Measurements from ENCODE around the gene CA4.

The CA4 gene

DNA sequence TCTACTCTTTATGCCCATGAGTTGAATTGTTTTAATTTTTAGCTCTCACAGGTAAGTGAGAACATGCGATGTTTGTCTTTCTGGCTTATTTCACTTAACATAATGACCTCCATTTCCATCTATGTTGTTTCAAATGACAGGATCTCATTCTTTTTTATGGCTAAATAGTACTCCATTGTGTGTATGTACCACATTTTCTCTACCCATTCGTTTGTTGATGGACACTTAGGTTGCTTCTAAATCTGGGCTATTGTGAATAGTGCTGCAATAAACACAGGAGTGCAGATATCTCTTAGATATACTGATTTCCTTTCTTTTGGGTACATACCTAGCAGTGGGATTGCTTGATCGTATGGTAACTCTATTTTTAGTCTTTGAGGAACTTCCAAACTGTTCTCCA, 19.3 kb upstream of the CA4 start:
- no peak for DNase-seq

DNA sequence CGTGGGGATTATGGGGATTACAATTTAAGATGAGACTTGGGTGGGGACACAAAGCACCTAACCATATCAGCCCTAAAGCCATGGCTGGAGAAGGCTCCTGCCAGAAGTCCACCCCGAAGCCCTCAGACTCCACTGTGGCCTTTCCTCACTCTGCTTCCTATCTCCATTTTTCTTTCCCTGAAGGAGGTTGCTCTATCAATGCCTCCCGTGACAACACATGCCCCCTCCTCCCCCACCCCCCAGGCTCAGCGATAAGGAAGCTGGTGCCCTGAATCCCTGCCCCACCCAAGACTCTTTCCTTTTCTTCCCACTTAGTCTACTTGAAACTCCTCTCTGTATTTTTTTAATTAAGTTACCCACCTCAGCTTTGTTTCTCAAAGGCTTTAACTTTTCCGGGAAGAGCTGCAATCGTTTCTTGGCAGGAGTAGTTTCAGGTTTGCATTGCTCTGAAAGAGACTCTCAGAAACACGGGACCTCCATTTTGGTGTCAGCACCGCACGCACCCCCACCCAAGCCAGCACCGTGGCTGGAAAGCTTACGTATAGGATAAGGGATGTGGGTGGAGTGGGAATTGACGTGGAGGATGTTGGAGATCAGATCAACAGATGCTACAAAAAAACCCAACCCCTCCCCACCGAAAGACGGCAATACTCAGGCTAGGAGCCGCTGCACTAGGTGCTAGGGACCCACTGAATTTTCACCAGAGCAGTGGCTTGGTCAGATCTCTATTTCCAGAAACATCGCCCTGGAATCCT, 15.2 kb upstream of the CA4 start:
- DNase-seq, result no peak

- DNase-seq, result peak; percentile 89
These were observed 14.4 kb upstream of the CA4 start for GRCh38 chr17:60135151-60135950.

- DNase-seq, result no peak
These were observed 13.7 kb upstream of the CA4 start for GRCh38 chr17:60135951-60136666.

DNA sequence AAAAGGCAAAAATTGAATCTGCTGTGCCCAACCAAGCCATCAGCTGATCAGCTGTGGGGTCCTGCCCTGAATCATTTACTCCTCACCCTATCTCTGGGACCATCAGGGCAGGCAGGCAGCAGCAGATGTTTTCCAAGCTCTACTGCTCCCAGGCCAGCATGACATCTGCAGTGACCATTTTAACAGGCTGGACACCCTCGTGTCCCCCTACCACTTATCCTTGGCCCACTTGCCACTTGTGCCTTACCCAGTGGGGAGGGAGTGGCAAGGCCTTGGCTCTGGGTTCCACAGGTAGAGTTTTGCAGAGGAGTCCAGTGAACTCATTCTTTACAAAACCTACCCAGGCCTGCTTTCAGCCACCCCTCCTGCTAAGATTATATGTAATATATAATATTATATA, 12.0 kb upstream of the CA4 start:
- no peak for DNase-seq

GRCh38 chr17:60138769-60139437, 10.9 kb upstream of the CA4 start:
- no peak for DNase-seq

- DNase-seq, result peak; percentile 84
These were observed 10.1 kb upstream of the CA4 start for GRCh38 chr17:60139438-60140285.

GRCh38 chr17:60141111-60142018, 8.4 kb upstream of the CA4 start:
- DNase-seq, result no peak

- peak; percentile 86 for DNase-seq
These were observed 6.8 kb upstream of the CA4 start for GRCh38 chr17:60142872-60143499.

DNA sequence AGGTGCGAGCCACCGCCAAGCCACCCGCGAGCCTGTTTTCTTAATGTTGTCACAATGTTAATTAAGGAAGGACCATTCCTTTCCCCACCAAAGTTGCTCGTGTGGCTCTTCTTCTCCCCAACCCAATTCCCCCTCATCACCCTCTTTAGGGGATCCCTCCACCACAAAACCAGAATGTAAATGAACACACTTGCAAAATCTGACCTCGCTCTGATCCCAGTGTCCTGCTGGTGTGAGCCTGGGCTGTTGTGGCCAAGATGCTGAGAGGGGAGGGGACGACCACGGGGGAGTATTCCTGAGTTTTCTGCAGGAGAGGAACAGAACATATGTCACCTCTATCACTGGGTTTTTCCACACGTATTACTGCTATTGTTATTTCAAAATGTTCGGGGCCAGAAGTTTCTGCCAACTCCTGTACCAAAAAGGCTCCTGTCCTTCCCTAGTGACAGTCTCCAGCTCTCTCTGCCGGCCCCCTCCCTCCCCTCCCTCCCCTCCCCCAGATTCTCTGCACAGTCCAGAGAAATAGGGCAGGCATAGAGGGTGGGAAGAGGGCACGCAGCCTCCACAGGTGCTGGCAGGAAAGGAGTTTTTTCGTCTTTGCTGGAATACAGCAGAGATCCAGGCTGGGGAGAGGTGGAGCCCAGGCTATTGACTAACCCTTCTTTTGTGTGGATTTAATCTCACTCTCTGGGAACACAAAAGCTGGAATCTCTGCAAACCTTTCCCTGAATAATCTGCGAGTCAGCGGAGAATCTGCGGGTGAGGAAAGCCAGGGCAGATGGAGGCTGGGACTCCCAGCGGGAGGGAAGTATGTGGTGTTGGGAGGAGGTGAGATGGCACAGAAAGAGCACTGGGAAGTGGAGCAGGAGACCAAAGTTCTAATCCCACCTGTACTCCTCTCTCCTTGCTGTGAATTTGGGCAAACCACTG, 4.5 kb upstream of the CA4 start:
- DNase-seq, result no peak

DNA sequence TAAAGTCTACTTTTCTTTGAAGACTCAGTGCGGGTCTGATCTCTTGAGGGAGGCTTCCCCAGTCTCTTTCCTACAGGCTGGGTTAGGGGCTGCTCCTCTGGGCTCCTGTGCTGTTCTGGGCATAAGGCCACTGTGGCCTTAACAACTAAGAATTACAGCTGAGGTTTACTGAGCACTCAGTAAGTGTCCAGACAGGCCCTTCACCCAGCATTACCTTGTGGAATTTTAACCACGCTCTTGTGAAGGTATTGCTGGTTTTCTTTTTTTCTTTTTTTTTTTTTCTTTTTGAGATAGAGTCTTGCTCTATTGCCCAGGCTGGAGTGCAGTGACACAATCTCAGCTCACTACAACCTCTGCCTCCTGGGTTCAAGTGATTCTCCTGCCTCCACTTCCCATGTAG, 3.6 kb upstream of the CA4 start:
- DNase-seq, result no peak

GRCh38 chr17:60147553-60148223, 2.1 kb upstream of the CA4 start:
- no peak for DNase-seq

- DNase-seq, result no peak
These were observed 1.4 kb upstream of the CA4 start for GRCh38 chr17:60148373-60148772.

DNA sequence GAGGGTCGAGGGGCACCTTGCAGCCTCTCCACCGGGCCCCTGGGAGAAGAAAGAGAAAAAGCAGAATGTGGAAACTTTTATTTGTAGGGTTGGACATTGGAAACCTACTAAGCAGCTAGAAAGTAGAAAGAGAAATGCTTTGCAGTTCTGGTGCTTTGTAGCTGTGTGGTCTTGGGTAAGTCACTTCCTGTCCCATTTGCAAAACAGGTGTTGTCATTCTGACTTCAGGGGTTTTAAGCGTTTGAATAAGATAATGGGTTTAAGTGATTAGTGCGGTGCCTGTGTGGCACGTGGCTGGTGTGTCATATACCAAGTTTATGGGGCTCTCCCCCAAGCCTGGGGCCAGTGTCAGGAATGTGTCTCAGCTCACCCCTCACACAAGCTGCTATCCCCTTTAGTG, 1.6 kb downstream of the CA4 start:
- no peak for DNase-seq

GRCh38 chr17:60153606-60154390, 4.0 kb downstream of the CA4 start:
- no peak for DNase-seq

DNA sequence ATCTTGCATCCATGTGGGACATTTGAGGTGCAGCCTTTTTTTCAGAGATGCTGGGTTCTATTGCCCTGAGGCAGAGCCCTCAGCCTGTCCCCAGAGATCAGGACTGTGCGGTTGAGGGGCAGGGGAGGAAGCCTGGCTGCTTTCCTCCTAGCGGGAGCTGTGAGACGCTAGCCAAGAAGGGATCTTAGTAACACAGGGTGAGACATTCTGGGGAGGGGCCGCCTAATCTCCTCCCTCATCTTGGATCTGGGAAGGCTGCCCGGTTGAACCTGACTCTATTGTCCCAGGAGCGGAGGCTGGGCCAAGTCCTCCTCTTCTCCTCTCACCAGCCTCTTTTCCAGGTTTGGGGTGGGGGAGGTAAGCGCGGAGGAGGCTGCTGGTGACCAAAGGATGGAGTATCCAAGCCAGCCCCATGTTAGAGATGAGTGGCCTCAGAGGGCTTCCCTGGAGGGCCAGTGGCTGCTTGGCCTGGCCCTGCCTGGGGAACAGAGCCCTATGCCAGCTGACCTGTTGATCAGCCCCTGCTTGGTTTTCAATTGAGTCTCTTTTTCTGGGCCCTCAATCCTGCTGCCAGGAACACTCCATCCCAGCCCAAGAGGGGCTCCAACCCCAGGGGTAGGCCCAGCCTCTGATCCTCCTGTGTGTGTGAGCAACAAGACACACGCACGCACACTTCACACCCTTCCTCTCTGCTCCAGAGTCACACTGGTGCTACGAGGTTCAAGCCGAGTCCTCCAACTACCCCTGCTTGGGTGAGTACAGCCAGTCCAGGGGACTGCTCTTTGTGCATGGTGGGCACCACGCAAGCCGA, 5.0 kb downstream of the CA4 start:
- DNase-seq, result no peak

DNA sequence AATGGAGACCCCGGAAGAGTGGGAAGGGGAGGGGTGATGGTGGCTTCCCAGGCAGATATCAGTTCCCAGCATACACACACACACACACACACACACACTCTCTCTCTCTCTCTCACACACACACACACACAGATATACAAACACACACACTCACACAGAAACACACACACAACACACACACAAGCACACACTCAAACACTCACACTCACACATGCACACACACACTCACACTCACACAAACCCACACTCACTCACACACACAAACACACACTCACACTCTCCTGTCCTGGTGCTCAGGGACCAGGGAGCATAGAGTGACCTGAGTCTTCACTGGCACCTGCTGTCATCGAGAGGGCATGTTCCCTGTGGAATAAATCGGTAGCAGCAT, 5.6 kb downstream of the CA4 start:
- DNase-seq, result no peak

All from activated CD8-positive, alpha-beta memory T cell treated with anti-CD3 and anti-CD28 coated beads for 24 hours (primary cell).